Adrenal gland (tissue), 12 donors: Measurements from ENCODE around the gene DMRT1. TPM values are rescaled to one million over a fixed set of nuclear protein-coding genes. Genes with fewer than 3 reads are reported as not detected.

Source experiments
- DNase-seq, 7 donors: peaks; one replicate each; pipeline ENCODE4 v3.0.0-alpha.2; 2019 to 2020
- H3K27ac ChIP-seq, 5 donors: fragments of 200-600 bp; sonication (generic) in 4 of 5; 1 replicate in 3 of 5; 2 replicates in 2 of 5; pipeline versions ENCODE4 v1.5.1 to v1.8.0; 2016 to 2020; ENCODE audit warnings: mild to moderate bottlenecking in 1 of 5
- H3K27me3 ChIP-seq: fragments of 200-600 bp; 2 replicates; pipeline ENCODE4 v1.8.0; 2021
- H3K36me3 ChIP-seq, 2 donors: fragments of 200-600 bp; replicated peaks in 1 of 2; 1 replicate in 1 of 2; 2 replicates in 1 of 2; pipeline versions ENCODE4 v1.5.1 to v1.8.0; 2018 to 2022
- H3K4me1 ChIP-seq, 2 donors: fragments of 200-600 bp; replicated peaks in 1 of 2; 1 replicate in 1 of 2; 2 replicates in 1 of 2; pipeline versions ENCODE4 v1.5.1 to v1.8.0; 2018 to 2021
- H3K4me3 ChIP-seq, 4 donors: fragments of 200-600 bp; sonication (generic) in 3 of 4; one replicate each; pipeline ENCODE4 v1.5.1; 2016 to 2018
- H3K9me3 ChIP-seq, 3 donors: fragments of 200-600 bp; sonication (generic) in 1 of 3; replicated peaks in 1 of 3; 1 replicate in 2 of 3; 2 replicates in 1 of 3; pipeline versions ENCODE4 v1.5.1 to v1.8.0; 2016 to 2021
- POLR2A ChIP-seq, 2 donors: fragments of 450-650 bp; IDR thresholded peaks; one replicate each; pipeline ENCODE4 v1.6.1; 2017; ENCODE audit warnings: antibody characterized with exemption in 2 of 2, mild to moderate bottlenecking in 2 of 2, moderate library complexity in 1 of 2
- WGBS, 4 donors: extraction: QIAGEN DNeasy Blood & Tissue Kit in 2 of 4; methylation state at CpG; one replicate each; pipeline versions ENCODE4 v1.1.5 to v1.1.7; 2013 to 2017; 5-methylcytosine and 5-hydroxymethylcytosine counted together
- intact Hi-C, 2 donors: fragments of 100-400 bp; cut with DNase I; formaldehyde crosslinking; loops; one replicate each; pipeline versions ENCODE4 v1.14.1 to v1.15.0; 2022 to 2023
- polyA plus RNA-seq, 3 donors: library from polyadenylated mRNA; stranded (reverse); fragments of 200-250 nt in 2 of 3; fragments of 350-450 nt in 1 of 3; fragmentation: Illumina TruSeq in 1 of 3; extraction: RNeasy Lipid Tissue Mini Kit (QIAGEN cat#74804) in 1 of 3; gene quantifications; one replicate each; pipeline ENCODE4 v1.2.3, GENCODE V29; 2013 to 2014
- total RNA-seq, 9 donors: library from RNA; depleted of rRNA in 4 of 9; stranded (reverse); fragments of >200 nt in 4 of 9; fragments of 120-200 nt in 1 of 9; fragmentation: NEBNext Ultra II Directional in 1 of 9; extraction: Animal tissue kit (Norgen Biotek cat#: 25700) in 1 of 9; gene quantifications; one replicate each; pipeline versions ENCODE4 v1.1.0 to v1.2.4, GENCODE V29; 2013 to 2023
- TF ChIP-seq, protein P1 (sequence below), 6 experiments: fragments of 450-650 bp in 4 of 6; fragments of 200-600 bp in 2 of 6; sonication (generic) in 1 of 6; IDR thresholded peaks; 1 replicate in 5 of 6; 2 replicates in 1 of 6; pipeline versions ENCODE4 v1.5.1 to v1.8.0; 2016 to 2021; ENCODE audit warnings: antibody characterized with exemption in 6 of 6, mild to moderate bottlenecking in 2 of 6, moderate library complexity in 1 of 6
- donor health status: healthy with polysubstance abuse.
- donor health status: Bipolar disorder and iron deficiency.
- donor health status: DM: yes; HTN: yes; CAD: no.
- donor health status: DM: no; HTN: no; CAD: no.
- donor health status: DM: no; HTN: no; CAD: no.
- donor health status: DM: yes; HTN: yes; CAD: no.

The DMRT1 gene
- total and polyA plus RNA-seq, 12 donors = 9.2 TPM; not detected in 11

- WGBS, 4 donors = 8 to 11% (median 9%) methylated on average over 37 to 68 of the region's 68 CpGs
- H3K27me3 ChIP-seq = peaks cover 100% of the 10 kb centered on the region
Observed at GRCh38 chr9:972501-973294, 131.2 kb downstream of the DMRT1 start.

GRCh38 chr9:973295-973834 is 131.9 kb downstream of the DMRT1 start:
- intact Hi-C loops = no loop called here
- Histone ChIP-seq H3K27ac (no peak overlapping the region), H3K27me3 (peaks cover 99% of the 10 kb centered on the region), H3K4me1 (peaks cover 7 to 28% of the 10 kb centered on the region in 2 donors), H3K9me3 (no peaks in the 10 kb centered on the region), H3K4me3 (no peak overlapping the region), H3K36me3 (no peaks in the 10 kb centered on the region)
- WGBS, 4 donors = 15 to 24% (median 19%) methylated on average over 15 to 17 of the region's 17 CpGs
- DNase-seq = no peak
- TF ChIP-seq, protein P1, sequence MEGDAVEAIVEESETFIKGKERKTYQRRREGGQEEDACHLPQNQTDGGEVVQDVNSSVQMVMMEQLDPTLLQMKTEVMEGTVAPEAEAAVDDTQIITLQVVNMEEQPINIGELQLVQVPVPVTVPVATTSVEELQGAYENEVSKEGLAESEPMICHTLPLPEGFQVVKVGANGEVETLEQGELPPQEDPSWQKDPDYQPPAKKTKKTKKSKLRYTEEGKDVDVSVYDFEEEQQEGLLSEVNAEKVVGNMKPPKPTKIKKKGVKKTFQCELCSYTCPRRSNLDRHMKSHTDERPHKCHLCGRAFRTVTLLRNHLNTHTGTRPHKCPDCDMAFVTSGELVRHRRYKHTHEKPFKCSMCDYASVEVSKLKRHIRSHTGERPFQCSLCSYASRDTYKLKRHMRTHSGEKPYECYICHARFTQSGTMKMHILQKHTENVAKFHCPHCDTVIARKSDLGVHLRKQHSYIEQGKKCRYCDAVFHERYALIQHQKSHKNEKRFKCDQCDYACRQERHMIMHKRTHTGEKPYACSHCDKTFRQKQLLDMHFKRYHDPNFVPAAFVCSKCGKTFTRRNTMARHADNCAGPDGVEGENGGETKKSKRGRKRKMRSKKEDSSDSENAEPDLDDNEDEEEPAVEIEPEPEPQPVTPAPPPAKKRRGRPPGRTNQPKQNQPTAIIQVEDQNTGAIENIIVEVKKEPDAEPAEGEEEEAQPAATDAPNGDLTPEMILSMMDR (IDR thresholded peaks at IDR 0.05) = no peak
- TF ChIP-seq POLR2A (IDR thresholded peaks at IDR 0.05) = no peak

More at GRCh38 chr9:972501-973294, 131.2 kb downstream of the DMRT1 start:
- Histone ChIP-seq H3K9me3 (no peaks in the 10 kb centered on the region), H3K36me3 (no peaks in the 10 kb centered on the region), H3K4me3 (peak overlapping the region in 1 of 4 donors; percentile 53), H3K27ac (no peak overlapping the region), H3K4me1 (peaks cover 7 to 28% of the 10 kb centered on the region in 2 donors)
- intact Hi-C loops = no loop called here
- DNase-seq = no peak
- TF ChIP-seq POLR2A (IDR thresholded peaks at IDR 0.05) = no peak
- TF ChIP-seq, protein P1 (IDR thresholded peaks at IDR 0.05) = no peak

GRCh38 chr9:974031-974995 is 132.8 kb downstream of the DMRT1 start:
- H3K9me3 ChIP-seq = no peaks in the 10 kb centered on the region
- H3K4me3 ChIP-seq = no peak overlapping the region
- intact Hi-C loops = no loop called here
- WGBS, 4 donors = 8 to 13% (median 12%) methylated on average over 29 of the region's 29 CpGs
- no peaks in the 10 kb centered on the region for H3K36me3 ChIP-seq
- peaks cover 7 to 28% of the 10 kb centered on the region in 2 donors for H3K4me1 ChIP-seq
- no peak for DNase-seq
- H3K27ac ChIP-seq = no peak overlapping the region
- no peak for TF ChIP-seq POLR2A (IDR thresholded peaks at IDR 0.05)
- TF ChIP-seq, protein P1 (IDR thresholded peaks at IDR 0.05) = no peak
- H3K27me3 ChIP-seq = peaks cover 99% of the 10 kb centered on the region
